HS-27A (cell line): Measurements from ENCODE around the gene MAP2K2.
"Not testable (repeated sequence)": the region's sequence is repeated elsewhere in the genome, so short reads cannot be mapped to it uniquely, and the experiment has no call there.

Experiments used
- DNase-seq: peaks from one replicate; pipeline ENCODE4 v3.0.0-alpha.2; 2012; ENCODE audit warnings: low read depth, missing footprints

Gene MAP2K2

DNA sequence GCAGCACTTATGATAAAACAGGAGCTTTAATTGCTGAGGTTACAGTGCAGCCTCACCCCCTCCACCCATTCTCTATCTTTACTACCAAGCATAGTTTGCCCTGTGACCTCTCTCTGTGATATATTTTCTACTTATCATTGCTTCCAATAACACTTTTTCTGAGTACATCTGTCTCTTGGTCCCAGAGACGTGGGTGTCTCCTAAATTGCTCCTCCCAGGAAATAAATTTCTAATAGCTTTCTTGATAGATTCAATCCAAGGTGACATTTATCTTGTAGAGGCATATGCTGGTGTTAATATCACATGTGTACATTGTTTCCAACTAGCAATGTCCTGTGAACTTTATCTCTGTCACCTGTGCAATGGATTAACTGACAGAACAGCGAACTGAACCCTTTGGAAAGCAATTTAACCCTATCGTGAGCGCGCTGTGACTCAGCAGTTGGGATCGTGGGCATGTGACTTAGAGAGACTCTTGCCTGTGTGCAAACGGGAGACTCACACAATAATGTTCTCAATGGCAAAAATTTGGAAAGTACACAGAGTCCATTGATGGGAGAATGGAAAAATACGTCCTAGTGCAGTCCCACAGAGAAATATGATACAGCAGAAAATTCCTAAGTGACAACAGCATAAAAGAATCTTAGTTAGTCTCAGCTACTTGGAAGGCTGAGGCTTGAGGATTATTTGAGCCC lies 7.0 kb upstream of the MAP2K2 start:
- no peak for DNase-seq

GRCh38 chr19:4129050-4129449 lies 5.1 kb upstream of the MAP2K2 start:
- not testable (repeated sequence) for DNase-seq

DNA sequence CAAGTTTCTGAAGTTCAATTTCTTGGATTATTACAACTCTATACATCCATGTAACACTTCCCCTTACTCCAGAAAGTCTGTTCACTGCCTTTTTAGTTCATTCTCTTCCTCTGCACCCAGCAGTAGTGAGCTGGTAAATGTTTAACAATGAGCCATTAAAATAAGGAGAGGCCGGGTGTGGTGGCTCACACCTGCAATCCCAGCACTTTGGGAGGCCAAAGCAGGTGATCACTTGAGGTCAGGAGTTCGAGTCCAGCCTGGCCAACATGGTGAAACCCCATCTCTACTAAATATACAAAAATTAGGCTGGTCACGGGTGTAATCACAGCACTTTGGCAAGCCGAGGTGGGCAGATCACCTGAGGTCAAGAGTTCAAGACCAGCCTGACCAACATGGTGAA lies 3.4 kb upstream of the MAP2K2 start:
- DNase-seq, result not testable (repeated sequence)

DNA sequence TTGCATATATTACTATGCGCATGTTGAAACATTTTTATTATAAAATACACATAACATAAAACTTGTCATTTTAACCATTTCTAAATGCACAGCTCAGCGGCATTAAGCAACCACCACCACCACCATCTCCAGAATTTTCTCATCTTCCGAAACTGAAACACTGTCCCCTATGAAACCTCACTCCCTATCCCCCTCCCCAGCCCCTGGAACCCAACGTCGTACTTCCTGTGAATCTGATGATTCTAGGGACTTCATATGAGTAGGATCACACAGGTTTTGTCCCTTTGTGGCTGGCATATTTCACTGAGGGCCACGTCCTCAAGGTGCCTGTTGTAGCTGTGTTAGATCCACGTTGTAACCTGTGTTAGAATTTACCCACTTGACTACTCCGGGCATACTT lies 716 bp upstream of the MAP2K2 start:
- no peak for DNase-seq

DNA sequence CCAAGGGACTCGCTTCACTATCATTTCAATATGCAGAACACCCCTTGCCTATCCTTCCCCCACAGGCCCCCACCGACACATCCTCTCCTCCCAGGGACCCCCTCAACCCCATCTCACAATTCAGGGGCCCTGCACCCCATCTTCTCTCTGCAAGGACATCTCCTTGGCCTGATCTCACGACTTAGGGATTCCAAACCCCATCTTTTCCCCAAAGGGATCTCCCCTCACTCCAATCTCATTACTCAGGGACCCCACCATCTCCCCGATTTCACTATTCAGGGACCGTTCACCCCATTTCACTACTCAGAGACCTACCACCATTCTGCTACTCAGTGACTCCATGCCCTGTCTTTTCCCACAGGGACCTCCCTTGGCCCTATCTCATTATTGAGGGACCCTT lies 1.4 kb downstream of the MAP2K2 start:
- DNase-seq, result no peak

DNA sequence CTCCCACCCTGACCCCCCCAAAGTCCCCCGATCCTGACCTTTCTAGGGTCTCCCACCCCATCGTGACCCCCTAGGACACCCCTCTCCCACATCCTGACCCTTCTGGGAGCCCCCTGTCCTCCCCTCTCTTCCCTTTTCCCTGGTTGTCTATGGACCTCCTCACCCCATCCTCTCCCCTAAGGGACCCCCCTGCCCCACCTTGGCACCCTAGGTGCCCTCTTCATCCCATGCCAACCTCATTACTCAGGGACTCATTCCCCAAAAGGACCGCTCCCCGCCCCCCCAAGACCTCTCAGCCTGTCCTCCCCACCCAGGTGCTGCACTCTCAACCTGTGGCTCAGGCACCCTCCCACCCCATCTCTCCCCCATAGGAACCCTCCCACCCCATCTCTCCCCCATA lies 2.1 kb downstream of the MAP2K2 start:
- no peak for DNase-seq

GRCh38 chr19:4121273-4121612 lies 2.7 kb downstream of the MAP2K2 start:
- no peak for DNase-seq

DNA sequence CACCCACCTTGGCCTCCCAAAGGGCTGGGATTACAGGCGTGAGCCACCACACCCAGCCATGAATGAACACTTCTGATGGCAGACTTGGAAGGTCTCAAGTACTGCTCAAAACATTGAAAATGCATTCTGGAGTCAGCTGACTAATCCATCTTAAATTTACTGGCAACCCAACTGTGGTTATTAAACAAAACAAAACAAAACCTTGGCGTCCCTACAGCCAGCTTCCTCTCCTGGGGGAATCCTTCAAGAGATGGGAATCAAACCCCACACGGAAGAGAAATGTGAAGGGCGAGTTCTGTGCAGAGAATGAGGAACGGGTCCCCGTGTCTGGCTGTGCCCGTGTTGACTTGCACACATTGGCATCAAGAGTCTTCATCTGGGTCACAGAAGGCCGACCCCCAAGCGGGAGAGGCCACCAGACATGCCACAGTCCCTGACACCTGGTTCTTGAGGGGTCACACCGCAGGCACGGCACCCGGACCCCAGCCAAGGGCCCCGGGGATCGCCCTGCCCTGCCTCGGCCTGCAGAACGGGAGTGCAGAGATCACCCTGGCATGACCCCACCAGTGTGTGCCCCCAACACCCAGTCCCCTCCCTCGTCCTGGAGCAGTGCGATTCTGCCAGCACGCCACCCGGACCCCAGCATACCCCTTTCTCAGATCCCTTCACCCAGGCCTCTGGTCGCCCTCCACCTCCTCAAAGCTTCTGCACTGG lies 3.2 kb downstream of the MAP2K2 start:
- DNase-seq, result no peak

GRCh38 chr19:4119763-4120162 lies 4.2 kb downstream of the MAP2K2 start:
- no peak for DNase-seq

- DNase-seq, result no peak
Observed at GRCh38 chr19:4115818-4116385, 8.0 kb downstream of the MAP2K2 start.

GRCh38 chr19:4115050-4115817 lies 8.7 kb downstream of the MAP2K2 start:
- no peak for DNase-seq

GRCh38 chr19:4114181-4114580 lies 9.7 kb downstream of the MAP2K2 start:
- DNase-seq, result no peak

GRCh38 chr19:4113398-4114088 lies 10.4 kb downstream of the MAP2K2 start:
- DNase-seq, result no peak

GRCh38 chr19:4112367-4112766 lies 11.6 kb downstream of the MAP2K2 start:
- no peak for DNase-seq

DNA sequence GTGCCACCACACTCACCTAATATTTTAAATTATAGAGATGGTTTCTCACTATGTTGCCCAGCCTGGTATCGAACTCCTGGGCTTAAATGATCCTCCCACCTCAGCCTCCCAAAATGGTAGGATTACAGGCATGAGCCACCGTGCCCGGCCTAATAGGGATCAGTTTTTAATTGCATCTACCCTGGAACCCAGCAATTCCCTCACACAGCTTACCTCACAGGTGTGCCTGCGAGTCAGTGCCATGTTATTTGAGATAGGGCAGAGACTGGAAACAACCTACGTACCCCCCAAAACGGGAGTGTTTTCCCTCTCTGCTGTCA lies 14.3 kb downstream of the MAP2K2 start:
- DNase-seq, result no peak

- DNase-seq, result no peak
Observed at GRCh38 chr19:4108767-4109625, 14.9 kb downstream of the MAP2K2 start.

DNA sequence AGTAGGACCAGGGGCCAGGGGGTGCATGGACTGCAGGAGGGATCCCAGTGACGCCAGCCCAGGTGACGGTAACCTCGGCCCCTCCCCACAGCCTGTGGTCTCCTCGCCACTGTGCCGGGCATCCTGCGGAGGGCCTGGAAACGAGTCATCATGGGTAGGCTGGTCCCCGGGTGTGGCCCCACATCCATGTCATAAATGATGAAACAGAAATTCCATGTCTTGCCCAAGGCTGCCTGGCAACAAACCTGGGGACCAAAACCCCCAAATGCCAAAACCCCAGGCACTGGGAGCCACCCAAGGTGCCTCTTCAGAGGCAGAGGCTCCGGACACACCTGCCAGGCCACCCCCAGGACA lies 20.9 kb downstream of the MAP2K2 start:
- no peak for DNase-seq

DNA sequence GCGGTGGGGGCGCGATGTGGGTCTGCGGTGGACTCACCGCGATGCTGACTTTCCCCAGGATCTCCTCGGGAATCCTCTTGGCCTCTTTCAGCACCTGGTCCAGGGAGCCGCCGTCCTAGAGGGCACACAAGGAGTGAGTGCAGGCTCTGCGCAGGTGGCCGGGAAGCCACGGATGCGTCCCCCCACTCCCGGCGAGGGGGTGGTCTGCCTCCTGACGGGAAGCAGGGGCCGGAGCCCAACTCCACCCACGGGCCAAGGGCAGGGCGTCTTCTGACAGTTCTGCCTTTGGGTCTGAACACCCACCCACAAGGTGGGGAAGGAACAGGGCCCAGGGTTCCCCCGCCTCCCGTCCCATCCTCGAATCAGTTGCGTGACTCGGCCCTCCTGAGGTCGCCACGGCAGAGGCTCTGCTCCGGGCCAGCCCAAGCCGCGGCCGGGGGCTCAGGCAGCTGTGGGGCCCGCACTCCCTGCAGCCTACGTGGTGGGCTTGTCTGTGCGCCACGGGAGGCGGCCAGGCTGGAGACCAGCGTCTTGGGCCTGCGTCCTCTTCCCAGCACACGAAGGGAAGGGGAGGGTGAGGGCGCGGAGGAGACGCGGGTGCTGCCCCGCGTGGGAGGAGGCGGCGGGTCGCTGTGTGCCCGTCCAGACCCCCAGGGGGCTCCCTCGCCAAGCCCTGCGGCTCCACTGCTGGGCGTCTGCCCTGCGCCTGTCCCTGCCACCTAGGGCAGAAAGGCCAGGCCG lies 21.4 kb downstream of the MAP2K2 start:
- DNase-seq, result no peak

- DNase-seq, result no peak
Observed at GRCh38 chr19:4101496-4101770, 22.5 kb downstream of the MAP2K2 start.

GRCh38 chr19:4100647-4101495 lies 23.1 kb downstream of the MAP2K2 start:
- no peak for DNase-seq
